Measurements from ENCODE around the gene CR1L. TPM values are rescaled to one million over a fixed set of nuclear protein-coding genes. Genes with fewer than 3 reads are reported as not detected.

Gene CR1L
- total and polyA plus RNA-seq, 9 of the 15 experiments (the other 6 are each of a cell fraction or from before 2014, with no cell fraction given) = 10.1 to 74.8 (median 34.3) TPM

DNA sequence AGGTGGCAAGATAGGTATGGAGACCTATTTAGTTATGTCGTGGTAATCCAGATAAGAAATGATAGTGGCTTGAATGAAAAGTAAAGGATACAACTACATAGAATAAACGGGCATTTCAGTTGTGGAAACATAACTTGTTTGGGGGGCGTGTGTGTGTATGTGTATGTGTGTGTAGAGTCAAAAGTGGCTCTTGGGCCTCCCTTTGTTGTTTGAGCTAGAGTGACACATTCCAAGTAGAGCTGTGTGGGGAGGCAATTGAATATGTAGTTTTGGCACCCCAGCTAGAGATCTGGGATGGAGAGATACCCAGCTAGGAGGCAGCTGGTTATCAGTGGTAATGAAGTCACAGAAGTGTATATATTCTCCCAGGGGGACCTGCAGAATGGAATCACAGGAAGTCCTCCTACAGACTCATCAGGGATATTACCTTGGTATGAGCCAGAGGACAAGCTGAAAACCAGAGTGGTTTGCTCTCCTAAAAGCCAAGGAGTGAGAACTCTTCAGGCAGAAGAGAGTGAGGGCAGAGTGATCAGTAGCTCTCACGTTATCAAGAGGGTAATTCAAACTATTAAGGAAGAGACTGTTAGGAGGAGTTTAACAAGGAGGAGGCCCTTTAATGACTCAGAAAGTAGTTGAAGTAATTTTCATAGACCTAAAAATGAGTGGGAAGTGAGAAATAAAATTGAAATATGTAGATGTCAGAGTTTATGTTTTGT lies 5.1 kb downstream of the CR1L start (continued):
- TF ChIP-seq, protein P1, sequence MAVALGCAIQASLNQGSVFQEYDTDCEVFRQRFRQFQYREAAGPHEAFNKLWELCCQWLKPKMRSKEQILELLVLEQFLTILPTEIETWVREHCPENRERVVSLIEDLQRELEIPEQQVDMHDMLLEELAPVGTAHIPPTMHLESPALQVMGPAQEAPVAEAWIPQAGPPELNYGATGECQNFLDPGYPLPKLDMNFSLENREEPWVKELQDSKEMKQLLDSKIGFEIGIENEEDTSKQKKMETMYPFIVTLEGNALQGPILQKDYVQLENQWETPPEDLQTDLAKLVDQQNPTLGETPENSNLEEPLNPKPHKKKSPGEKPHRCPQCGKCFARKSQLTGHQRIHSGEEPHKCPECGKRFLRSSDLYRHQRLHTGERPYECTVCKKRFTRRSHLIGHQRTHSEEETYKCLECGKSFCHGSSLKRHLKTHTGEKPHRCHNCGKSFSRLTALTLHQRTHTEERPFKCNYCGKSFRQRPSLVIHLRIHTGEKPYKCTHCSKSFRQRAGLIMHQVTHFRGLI (CRISPR knock-in tag; IDR thresholded peaks at IDR 0.05) = no peak
- TF ChIP-seq TAF1 (IDR thresholded peaks at IDR 0.05; ENCODE audit: control insufficient read depth, extremely low read depth, insufficient read depth, low read length, severe bottlenecking) (peak; percentile 50), CBFB (CRISPR knock-in tag; IDR thresholded peaks at IDR 0.05) (no peak), EHMT2 (IDR thresholded peaks at IDR 0.05) (peak; percentile 63), ZNF76 (CRISPR knock-in tag; IDR thresholded peaks at IDR 0.05; ENCODE audit: borderline replicate concordance) (no peak), ZFP36 (IDR thresholded peaks at IDR 0.05; ENCODE audit: low read depth, low read length, partially characterized antibody) (no peak), ZNF384 (IDR thresholded peaks at IDR 0.05; ENCODE audit: low read depth, low read length) (no peak), ETV1 (tag; conservative IDR thresholded peaks at IDR 0.05; ENCODE audit: low read depth) (peak; percentile 69), HCFC1 (IDR thresholded peaks at IDR 0.05; ENCODE audit: low read depth, low read length) (peak; percentile 13; the same call in 1 of the 2 replicates), ZNF124 (CRISPR knock-in tag; IDR thresholded peaks at IDR 0.05) (no peak), CBX1 (IDR thresholded peaks at IDR 0.05; ENCODE audit: low read depth) (no peak), FOS (IDR thresholded peaks at IDR 0.05; ENCODE audit: extremely low read depth, insufficient read length) (no peak), ZNF41 (CRISPR knock-in tag; conservative IDR thresholded peaks at IDR 0.05) (no peak), CHD1 (IDR thresholded peaks at IDR 0.05; ENCODE audit: low read length) (no peak), ZNF347 (CRISPR knock-in tag; IDR thresholded peaks at IDR 0.05; ENCODE audit: low read depth) (no peak), NBN (IDR thresholded peaks at IDR 0.05; ENCODE audit: low read depth) (peak; percentile 80; the same call in 1 of the 2 replicates), HDAC2 (IDR thresholded peaks at IDR 0.05) (peak; percentile 89)
- TF ChIP-seq, protein P2, sequence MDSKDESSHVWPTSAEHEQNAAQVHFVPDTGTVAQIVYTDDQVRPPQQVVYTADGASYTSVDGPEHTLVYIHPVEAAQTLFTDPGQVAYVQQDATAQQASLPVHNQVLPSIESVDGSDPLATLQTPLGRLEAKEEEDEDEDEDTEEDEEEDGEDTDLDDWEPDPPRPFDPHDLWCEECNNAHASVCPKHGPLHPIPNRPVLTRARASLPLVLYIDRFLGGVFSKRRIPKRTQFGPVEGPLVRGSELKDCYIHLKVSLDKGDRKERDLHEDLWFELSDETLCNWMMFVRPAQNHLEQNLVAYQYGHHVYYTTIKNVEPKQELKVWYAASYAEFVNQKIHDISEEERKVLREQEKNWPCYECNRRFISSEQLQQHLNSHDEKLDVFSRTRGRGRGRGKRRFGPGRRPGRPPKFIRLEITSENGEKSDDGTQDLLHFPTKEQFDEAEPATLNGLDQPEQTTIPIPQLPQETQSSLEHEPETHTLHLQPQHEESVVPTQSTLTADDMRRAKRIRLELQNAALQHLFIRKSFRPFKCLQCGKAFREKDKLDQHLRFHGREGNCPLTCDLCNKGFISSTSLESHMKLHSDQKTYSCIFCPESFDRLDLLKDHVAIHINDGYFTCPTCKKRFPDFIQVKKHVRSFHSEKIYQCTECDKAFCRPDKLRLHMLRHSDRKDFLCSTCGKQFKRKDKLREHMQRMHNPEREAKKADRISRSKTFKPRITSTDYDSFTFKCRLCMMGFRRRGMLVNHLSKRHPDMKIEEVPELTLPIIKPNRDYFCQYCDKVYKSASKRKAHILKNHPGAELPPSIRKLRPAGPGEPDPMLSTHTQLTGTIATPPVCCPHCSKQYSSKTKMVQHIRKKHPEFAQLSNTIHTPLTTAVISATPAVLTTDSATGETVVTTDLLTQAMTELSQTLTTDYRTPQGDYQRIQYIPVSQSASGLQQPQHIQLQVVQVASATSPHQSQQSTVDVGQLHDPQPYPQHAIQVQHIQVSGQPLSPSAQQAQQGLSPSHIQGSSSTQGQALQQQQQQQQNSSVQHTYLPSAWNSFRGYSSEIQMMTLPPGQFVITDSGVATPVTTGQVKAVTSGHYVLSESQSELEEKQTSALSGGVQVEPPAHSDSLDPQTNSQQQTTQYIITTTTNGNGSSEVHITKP (IDR thresholded peaks at IDR 0.05; ENCODE audit: partially characterized antibody) = peak; percentile 95
- TF ChIP-seq, protein P3, sequence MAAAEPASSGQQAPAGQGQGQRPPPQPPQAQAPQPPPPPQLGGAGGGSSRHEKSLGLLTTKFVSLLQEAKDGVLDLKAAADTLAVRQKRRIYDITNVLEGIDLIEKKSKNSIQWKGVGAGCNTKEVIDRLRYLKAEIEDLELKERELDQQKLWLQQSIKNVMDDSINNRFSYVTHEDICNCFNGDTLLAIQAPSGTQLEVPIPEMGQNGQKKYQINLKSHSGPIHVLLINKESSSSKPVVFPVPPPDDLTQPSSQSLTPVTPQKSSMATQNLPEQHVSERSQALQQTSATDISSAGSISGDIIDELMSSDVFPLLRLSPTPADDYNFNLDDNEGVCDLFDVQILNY (CRISPR knock-in tag; IDR thresholded peaks at IDR 0.05) = no peak
- TF ChIP-seq, protein P4, sequence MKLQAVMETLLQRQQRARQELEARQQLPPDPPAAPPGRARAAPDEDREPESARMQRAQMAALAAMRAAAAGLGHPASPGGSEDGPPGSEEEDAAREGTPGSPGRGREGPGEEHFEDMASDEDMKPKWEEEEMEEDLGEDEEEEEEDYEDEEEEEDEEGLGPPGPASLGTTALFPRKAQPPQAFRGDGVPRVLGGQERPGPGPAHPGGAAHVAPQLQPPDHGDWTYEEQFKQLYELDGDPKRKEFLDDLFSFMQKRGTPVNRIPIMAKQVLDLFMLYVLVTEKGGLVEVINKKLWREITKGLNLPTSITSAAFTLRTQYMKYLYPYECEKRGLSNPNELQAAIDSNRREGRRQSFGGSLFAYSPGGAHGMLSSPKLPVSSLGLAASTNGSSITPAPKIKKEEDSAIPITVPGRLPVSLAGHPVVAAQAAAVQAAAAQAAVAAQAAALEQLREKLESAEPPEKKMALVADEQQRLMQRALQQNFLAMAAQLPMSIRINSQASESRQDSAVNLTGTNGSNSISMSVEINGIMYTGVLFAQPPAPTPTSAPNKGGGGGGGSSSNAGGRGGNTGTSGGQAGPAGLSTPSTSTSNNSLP (IDR thresholded peaks at IDR 0.05; ENCODE audit: borderline replicate concordance, low read depth, low read length) = peak; percentile 89; the same call in 1 of the 2 replicates

Data from K562 (cell line).